Sigmoid colon (tissue), 7 donors: ENCODE data around the gene KCNK2. TPM values are rescaled to one million over a fixed set of nuclear protein-coding genes. Genes with fewer than 3 reads are reported as not detected.

Experiments used
- DNase-seq: peaks from one replicate; pipeline ENCODE4 v3.0.0-alpha.2; 2019
- H3K27ac ChIP-seq, 4 donors: fragments of 200-600 bp; sonication (generic); one replicate each; pipeline ENCODE4 v1.5.1; 2016 to 2019; ENCODE audit warnings: mild to moderate bottlenecking in 1 of 4
- H3K27me3 ChIP-seq, 3 donors: fragments of 200-600 bp; sonication (generic); one replicate each; pipeline ENCODE4 v1.5.1; 2019; ENCODE audit warnings: mild to moderate bottlenecking in 1 of 3
- H3K36me3 ChIP-seq, 4 donors: fragments of 200-600 bp; sonication (generic); one replicate each; pipeline ENCODE4 v1.5.1; 2016 to 2019
- H3K4me1 ChIP-seq, 4 donors: fragments of 200-600 bp; sonication (generic); one replicate each; pipeline ENCODE4 v1.5.1; 2017 to 2019
- H3K4me3 ChIP-seq, 4 donors: fragments of 200-600 bp; sonication (generic); one replicate each; pipeline ENCODE4 v1.5.1; 2017 to 2019; ENCODE audit warnings: mild to moderate bottlenecking in 2 of 4, moderate library complexity in 1 of 4
- H3K9me3 ChIP-seq, 4 donors: fragments of 200-600 bp in 3 of 4; sonication (generic) in 3 of 4; one replicate each; pipeline versions ENCODE4 v1.5.1 to v1.6.1; 2013 to 2019
- EP300 ChIP-seq, 4 donors: sonication (generic); formaldehyde crosslinking; IDR thresholded peaks; one replicate each; pipeline ENCODE4 v1.6.1; 2017; ENCODE audit warnings: antibody characterized with exemption in 4 of 4
- POLR2A ChIP-seq, 2 donors: fragments of 450-650 bp; IDR thresholded peaks; one replicate each; pipeline ENCODE4 v1.6.1; 2016; ENCODE audit warnings: antibody characterized with exemption in 2 of 2, mild to moderate bottlenecking in 2 of 2, moderate library complexity in 2 of 2
- POLR2AphosphoS5 ChIP-seq, 4 donors: sonication (generic); formaldehyde crosslinking; IDR thresholded peaks; one replicate each; pipeline ENCODE4 v1.6.1; 2017; ENCODE audit warnings: antibody characterized with exemption in 4 of 4
- WGBS, 2 donors: extraction: QIAGEN DNeasy Blood & Tissue Kit; methylation state at CpG; one replicate each; pipeline ENCODE4 v1.1.7; 2013; 5-methylcytosine and 5-hydroxymethylcytosine counted together
- intact Hi-C: fragments of 100-400 bp; cut with DNase I; formaldehyde crosslinking; loops from one replicate; pipeline ENCODE4 v1.15.1; 2023
- polyA plus RNA-seq, 3 donors: library from polyadenylated mRNA; stranded (reverse); fragments of 200-250 nt; gene quantifications; one replicate each; pipeline ENCODE4 v1.2.3, GENCODE V29; 2013
- total RNA-seq, 4 donors: library from RNA; depleted of rRNA; stranded (reverse); fragments of >200 nt; gene quantifications; one replicate each; pipeline ENCODE4 v1.1.0, GENCODE V29; 2016
- TF ChIP-seq, protein P1 (sequence below), 4 experiments: fragments of 450-650 bp in 3 of 4; fragments of 200-600 bp in 1 of 4; IDR thresholded peaks; one replicate each; pipeline ENCODE4 v1.5.1; 2016 to 2019; ENCODE audit warnings: antibody characterized with exemption in 4 of 4, mild to moderate bottlenecking in 3 of 4, moderate library complexity in 2 of 4
- donor health status: healthy with polysubstance abuse.
- donor health status: Bipolar disorder and iron deficiency.
- donor health status: healthy.

The KCNK2 gene
- total and polyA plus RNA-seq, 7 donors = 0.25 to 3.3 (median 0.75) TPM; not detected in 1

DNA sequence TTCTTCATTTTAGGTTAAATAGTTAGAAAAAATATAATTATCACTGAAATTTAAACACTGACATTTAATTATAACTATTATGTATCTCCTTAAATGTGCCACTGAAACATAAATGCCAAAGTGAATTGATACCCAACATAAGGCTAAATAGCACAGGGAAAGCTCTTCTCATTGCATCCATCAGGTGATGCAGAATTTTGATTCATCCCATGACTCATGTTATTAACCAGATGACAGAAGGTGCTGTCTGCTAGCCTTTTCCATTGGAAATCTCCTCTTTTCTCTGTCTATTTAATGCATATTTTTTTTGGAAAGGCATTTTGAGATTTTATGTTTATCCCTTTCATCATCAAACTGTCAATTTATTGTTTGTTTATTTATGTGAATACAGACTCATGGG lies 136.8 kb downstream of the KCNK2 start:
- no peak for DNase-seq
- no peaks in the 10 kb centered on the region for H3K9me3 ChIP-seq
- no peaks in the 10 kb centered on the region for H3K36me3 ChIP-seq
- no peak overlapping the region for H3K27ac ChIP-seq
- H3K4me1 ChIP-seq = no peaks in the 10 kb centered on the region
- intact Hi-C loops = no loop called here
- no peaks in the 10 kb centered on the region for H3K27me3 ChIP-seq
- no peak overlapping the region for H3K4me3 ChIP-seq
- TF ChIP-seq, protein P1, sequence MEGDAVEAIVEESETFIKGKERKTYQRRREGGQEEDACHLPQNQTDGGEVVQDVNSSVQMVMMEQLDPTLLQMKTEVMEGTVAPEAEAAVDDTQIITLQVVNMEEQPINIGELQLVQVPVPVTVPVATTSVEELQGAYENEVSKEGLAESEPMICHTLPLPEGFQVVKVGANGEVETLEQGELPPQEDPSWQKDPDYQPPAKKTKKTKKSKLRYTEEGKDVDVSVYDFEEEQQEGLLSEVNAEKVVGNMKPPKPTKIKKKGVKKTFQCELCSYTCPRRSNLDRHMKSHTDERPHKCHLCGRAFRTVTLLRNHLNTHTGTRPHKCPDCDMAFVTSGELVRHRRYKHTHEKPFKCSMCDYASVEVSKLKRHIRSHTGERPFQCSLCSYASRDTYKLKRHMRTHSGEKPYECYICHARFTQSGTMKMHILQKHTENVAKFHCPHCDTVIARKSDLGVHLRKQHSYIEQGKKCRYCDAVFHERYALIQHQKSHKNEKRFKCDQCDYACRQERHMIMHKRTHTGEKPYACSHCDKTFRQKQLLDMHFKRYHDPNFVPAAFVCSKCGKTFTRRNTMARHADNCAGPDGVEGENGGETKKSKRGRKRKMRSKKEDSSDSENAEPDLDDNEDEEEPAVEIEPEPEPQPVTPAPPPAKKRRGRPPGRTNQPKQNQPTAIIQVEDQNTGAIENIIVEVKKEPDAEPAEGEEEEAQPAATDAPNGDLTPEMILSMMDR (IDR thresholded peaks at IDR 0.05) = no peak
- TF ChIP-seq EP300 (IDR thresholded peaks at IDR 0.05) (no peak), POLR2A (IDR thresholded peaks at IDR 0.05) (no peak), POLR2AphosphoS5 (IDR thresholded peaks at IDR 0.05) (no peak)

DNA sequence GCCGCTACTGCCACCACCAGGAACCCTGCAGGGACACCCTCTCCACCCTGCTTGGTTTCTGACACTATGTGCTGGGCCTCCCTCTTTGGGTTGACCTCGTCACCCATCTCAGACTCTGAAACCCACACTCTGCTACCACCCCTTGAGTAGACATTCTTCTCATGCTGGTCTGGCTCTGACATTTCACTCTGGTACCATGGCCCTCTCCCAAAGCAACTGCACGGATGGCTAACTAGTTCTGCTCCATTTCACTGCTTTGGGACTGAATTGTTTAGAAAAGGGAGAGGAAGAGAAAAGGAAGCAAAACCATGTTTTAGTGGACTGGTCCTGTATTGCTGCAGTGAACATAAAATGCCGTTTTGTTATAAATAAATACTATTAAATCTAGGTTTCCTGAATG lies 137.8 kb downstream of the KCNK2 start:
- H3K36me3 ChIP-seq = no peaks in the 10 kb centered on the region
- no peak for DNase-seq

DNA sequence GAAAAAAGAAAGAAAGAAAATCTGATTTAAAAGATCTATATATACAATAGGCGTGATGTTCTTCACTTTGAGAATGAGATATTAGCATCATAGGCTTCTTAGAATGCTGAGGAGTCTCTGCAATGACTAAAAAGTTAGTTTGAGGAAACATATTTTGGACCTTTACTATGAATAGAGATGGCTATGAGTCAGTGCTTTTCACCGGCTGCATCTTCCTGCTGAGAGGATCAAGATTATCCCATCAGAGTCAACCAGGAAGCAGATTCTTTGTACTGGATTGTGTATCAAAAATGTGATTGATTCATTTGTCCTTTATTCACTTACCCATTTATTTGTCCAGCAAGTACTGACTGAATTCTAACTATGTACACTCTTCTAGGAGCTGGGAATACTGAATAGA lies 144.2 kb downstream of the KCNK2 start:
- no peak for TF ChIP-seq EP300 (IDR thresholded peaks at IDR 0.05)
- TF ChIP-seq POLR2A (IDR thresholded peaks at IDR 0.05) = no peak
- no peak for TF ChIP-seq POLR2AphosphoS5 (IDR thresholded peaks at IDR 0.05)
- TF ChIP-seq, protein P1 (IDR thresholded peaks at IDR 0.05) = no peak
- Histone ChIP-seq H3K27me3 (no peaks in the 10 kb centered on the region), H3K36me3 (no peaks in the 10 kb centered on the region), H3K9me3 (no peaks in the 10 kb centered on the region), H3K27ac (no peak overlapping the region), H3K4me3 (no peak overlapping the region), H3K4me1 (no peaks in the 10 kb centered on the region)
- 84 to 93% methylated on average over 2 of the region's 2 CpGs for WGBS, 2 donors
- no peak for DNase-seq
- intact Hi-C loops = no loop called here

More for the DNA sequence above, 137.8 kb downstream of the KCNK2 start:
- Histone ChIP-seq H3K9me3 (no peaks in the 10 kb centered on the region), H3K4me3 (no peak overlapping the region), H3K4me1 (no peaks in the 10 kb centered on the region), H3K27ac (no peak overlapping the region), H3K27me3 (no peaks in the 10 kb centered on the region)
- intact Hi-C loops = no loop called here
- TF ChIP-seq EP300 (IDR thresholded peaks at IDR 0.05) = no peak
- no peak for TF ChIP-seq POLR2A (IDR thresholded peaks at IDR 0.05)
- TF ChIP-seq, protein P1 (IDR thresholded peaks at IDR 0.05) = no peak
- TF ChIP-seq POLR2AphosphoS5 (IDR thresholded peaks at IDR 0.05) = no peak
- WGBS, 2 donors = 87 to 89% methylated on average over 4 of the region's 4 CpGs

DNA sequence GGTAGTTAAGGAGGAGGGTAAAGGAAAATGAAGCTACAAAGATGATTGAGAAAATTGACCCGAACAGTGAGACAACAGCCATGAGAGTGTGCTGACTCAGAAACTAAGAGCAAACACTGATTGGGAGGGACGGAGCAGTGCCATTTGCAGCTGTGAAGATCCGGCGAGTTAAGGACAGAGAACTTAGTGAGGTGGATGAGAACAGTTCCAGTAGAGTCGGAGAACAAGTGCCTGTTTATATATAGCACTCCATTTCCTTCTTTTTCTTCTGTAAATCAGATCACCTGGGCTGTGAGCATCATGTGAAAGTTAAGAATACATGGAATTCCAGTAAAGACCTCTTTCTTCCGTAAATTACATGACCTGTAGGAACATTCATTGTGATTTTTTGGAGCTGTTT lies 145.7 kb downstream of the KCNK2 start:
- Histone ChIP-seq H3K4me1 (no peaks in the 10 kb centered on the region), H3K9me3 (no peaks in the 10 kb centered on the region), H3K27ac (no peak overlapping the region), H3K4me3 (no peak overlapping the region), H3K27me3 (no peaks in the 10 kb centered on the region), H3K36me3 (no peaks in the 10 kb centered on the region)
- TF ChIP-seq POLR2AphosphoS5 (IDR thresholded peaks at IDR 0.05) (no peak), EP300 (IDR thresholded peaks at IDR 0.05) (no peak), POLR2A (IDR thresholded peaks at IDR 0.05) (no peak)
- TF ChIP-seq, protein P1 (IDR thresholded peaks at IDR 0.05) = no peak
- 79% methylated on average over 6 of the region's 6 CpGs for WGBS, 2 donors
- intact Hi-C loops = no loop called here
- DNase-seq = no peak

DNA sequence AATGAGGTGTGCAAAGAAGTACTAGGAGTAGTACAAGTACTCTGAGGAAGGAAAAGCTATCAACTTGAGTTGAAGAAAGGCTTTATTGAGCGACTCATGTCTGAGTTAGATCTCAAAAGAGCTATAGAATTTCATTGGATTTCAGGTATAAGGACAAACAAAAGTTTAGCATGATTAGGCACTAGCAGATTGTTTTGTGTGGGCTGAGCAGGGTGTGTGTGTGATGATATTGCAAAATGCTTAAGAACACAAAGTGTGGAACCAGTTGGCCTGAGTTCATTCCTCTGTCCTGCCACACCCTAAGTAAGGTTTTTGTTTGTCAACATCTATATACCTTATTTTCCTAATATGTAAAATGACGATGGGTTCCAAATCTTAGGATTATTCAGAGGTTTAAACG lies 158.9 kb downstream of the KCNK2 start:
- intact Hi-C loops = no loop called here
- H3K36me3 ChIP-seq = no peaks in the 10 kb centered on the region
- peaks cover 0 to 3% (median 0%) of the 10 kb centered on the region in 4 donors for H3K9me3 ChIP-seq
- TF ChIP-seq POLR2A (IDR thresholded peaks at IDR 0.05) = no peak
- no peak for TF ChIP-seq POLR2AphosphoS5 (IDR thresholded peaks at IDR 0.05)
- TF ChIP-seq EP300 (IDR thresholded peaks at IDR 0.05) = no peak
- TF ChIP-seq, protein P1 (IDR thresholded peaks at IDR 0.05) = no peak
- H3K27ac ChIP-seq = no peak overlapping the region
- H3K4me3 ChIP-seq = no peak overlapping the region
- DNase-seq = no peak
- H3K4me1 ChIP-seq = no peaks in the 10 kb centered on the region
- 74 to 86% methylated on average over 3 of the region's 3 CpGs for WGBS, 2 donors
- no peaks in the 10 kb centered on the region for H3K27me3 ChIP-seq
